Erythroblast (primary cell): Measurements from ENCODE around the gene THSD4.

ENCODE experiments used
- GATA1 ChIP-seq: IDR thresholded peaks from 2 replicates; pipeline ENCODE4 v1.6.1; 2011; ENCODE audit warnings: low read depth, mild to moderate bottlenecking, control low read depth, low read length, moderate library complexity
- POLR2A ChIP-seq: IDR thresholded peaks from 2 replicates; pipeline ENCODE4 v1.6.1; 2011; ENCODE audit warnings: mild to moderate bottlenecking, low read length

GRCh38 chr15:71753346-71753745, 638.1 kb downstream of the THSD4 start:
- TF ChIP-seq POLR2A, result no peak
- TF ChIP-seq GATA1, result no peak
